Measurements from ENCODE around the gene NSD2.

DNA sequence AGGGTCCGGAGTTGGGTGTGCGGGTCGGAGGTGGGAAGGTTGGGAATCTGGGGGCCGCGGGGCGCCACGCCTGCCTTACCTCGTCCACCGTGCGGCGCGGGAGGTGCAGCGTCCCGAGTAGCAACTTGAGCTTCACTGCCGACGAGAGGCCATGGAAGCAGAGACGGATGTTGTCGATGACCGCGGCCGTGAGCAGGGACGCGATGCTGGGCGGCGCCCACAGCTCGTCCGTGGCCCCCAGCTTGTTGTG, 137.4 kb downstream of the NSD2 start:
- TF ChIP-seq, protein P1, sequence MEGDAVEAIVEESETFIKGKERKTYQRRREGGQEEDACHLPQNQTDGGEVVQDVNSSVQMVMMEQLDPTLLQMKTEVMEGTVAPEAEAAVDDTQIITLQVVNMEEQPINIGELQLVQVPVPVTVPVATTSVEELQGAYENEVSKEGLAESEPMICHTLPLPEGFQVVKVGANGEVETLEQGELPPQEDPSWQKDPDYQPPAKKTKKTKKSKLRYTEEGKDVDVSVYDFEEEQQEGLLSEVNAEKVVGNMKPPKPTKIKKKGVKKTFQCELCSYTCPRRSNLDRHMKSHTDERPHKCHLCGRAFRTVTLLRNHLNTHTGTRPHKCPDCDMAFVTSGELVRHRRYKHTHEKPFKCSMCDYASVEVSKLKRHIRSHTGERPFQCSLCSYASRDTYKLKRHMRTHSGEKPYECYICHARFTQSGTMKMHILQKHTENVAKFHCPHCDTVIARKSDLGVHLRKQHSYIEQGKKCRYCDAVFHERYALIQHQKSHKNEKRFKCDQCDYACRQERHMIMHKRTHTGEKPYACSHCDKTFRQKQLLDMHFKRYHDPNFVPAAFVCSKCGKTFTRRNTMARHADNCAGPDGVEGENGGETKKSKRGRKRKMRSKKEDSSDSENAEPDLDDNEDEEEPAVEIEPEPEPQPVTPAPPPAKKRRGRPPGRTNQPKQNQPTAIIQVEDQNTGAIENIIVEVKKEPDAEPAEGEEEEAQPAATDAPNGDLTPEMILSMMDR (IDR thresholded peaks at IDR 0.05): no peak
- no peak for TF ChIP-seq POLR2A (IDR thresholded peaks at IDR 0.05)
